Measurements from ENCODE around the gene ADPRHL1.
A peak's percentile ranks its signal among the peaks of the same experiment; 100 is the strongest.

Gene ADPRHL1

GRCh38 chr13:113452942-113453901 lies at the start of gene ADPRHL1:
ADPRHL1 (minus strand) TSS chr13:113453488; CDS start chr13:113453437, 51 bp downstream.
- peak; percentile 19 for DNase-seq (ENCODE audit: low read depth)

- DNase-seq (ENCODE audit: low read depth): no peak
Observed at GRCh38 chr13:113502686-113503085, 49.4 kb upstream of the ADPRHL1 start.

- no peak for DNase-seq (ENCODE audit: low read depth)
Observed at GRCh38 chr13:113500530-113501265, 47.4 kb upstream of the ADPRHL1 start.

GRCh38 chr13:113499936-113500335 lies 46.6 kb upstream of the ADPRHL1 start:
- no peak for DNase-seq (ENCODE audit: low read depth)

- no peak for DNase-seq (ENCODE audit: low read depth)
Observed at GRCh38 chr13:113498905-113499304, 45.6 kb upstream of the ADPRHL1 start.

GRCh38 chr13:113497217-113497616 lies 43.9 kb upstream of the ADPRHL1 start:
- no peak for DNase-seq (ENCODE audit: low read depth)

GRCh38 chr13:113495494-113496210 lies 42.4 kb upstream of the ADPRHL1 start:
- DNase-seq (ENCODE audit: low read depth): no peak

GRCh38 chr13:113493315-113493951 lies 40.1 kb upstream of the ADPRHL1 start:
- peak; percentile 89 for DNase-seq (ENCODE audit: low read depth)

GRCh38 chr13:113491982-113492381 lies 38.7 kb upstream of the ADPRHL1 start:
- no peak for DNase-seq (ENCODE audit: low read depth)

- no peak for DNase-seq (ENCODE audit: low read depth)
Observed at GRCh38 chr13:113491418-113491883, 38.2 kb upstream of the ADPRHL1 start.

- DNase-seq (ENCODE audit: low read depth): peak; percentile 98
Observed at GRCh38 chr13:113490496-113491417, 37.5 kb upstream of the ADPRHL1 start, which contains the start of gene DCUN1D2. DCUN1D2 (minus strand) TSS chr13:113490711; CDS start chr13:113490669, 42 bp downstream.

- DNase-seq (ENCODE audit: low read depth): peak; percentile 26
Observed at GRCh38 chr13:113489549-113490495, 36.5 kb upstream of the ADPRHL1 start.

GRCh38 chr13:113489171-113489548 lies 35.9 kb upstream of the ADPRHL1 start:
- peak; percentile 30 for DNase-seq (ENCODE audit: low read depth)

- DNase-seq (ENCODE audit: low read depth): no peak
Observed at GRCh38 chr13:113488283-113488682, 35.0 kb upstream of the ADPRHL1 start.

- DNase-seq (ENCODE audit: low read depth): no peak
Observed at GRCh38 chr13:113486698-113487097, 33.4 kb upstream of the ADPRHL1 start.

- DNase-seq (ENCODE audit: low read depth): no peak
Observed at GRCh38 chr13:113485545-113485944, 32.3 kb upstream of the ADPRHL1 start.

- DNase-seq (ENCODE audit: low read depth): no peak
Observed at GRCh38 chr13:113483504-113484293, 30.4 kb upstream of the ADPRHL1 start.

- DNase-seq (ENCODE audit: low read depth): no peak
Observed at GRCh38 chr13:113483081-113483480, 29.8 kb upstream of the ADPRHL1 start.
